OCI-LY1 (cell line): Measurements from ENCODE around the gene NDUFAF8.

Source experiments
- H2AFZ ChIP-seq: fragments of 200-600 bp; sonication (generic), shearing (Covaris generic); 2 replicates; pipeline ENCODE4 v1.6.0; 2014; ENCODE audit warnings: antibody characterized with exemption, mild to moderate bottlenecking, low read length
- H3F3A ChIP-seq: fragments of 200-600 bp; sonication (generic), shearing (Covaris generic); 2 replicates; pipeline ENCODE4 v1.6.0; 2014; ENCODE audit warnings: mild to moderate bottlenecking, antibody characterized with exemption, low read length, moderate library complexity; ENCODE audit not compliant: insufficient read depth
- H3K27ac ChIP-seq: fragments of 200-600 bp; sonication (generic); 2 replicates; pipeline ENCODE4 v1.5.1; 2014; ENCODE audit warnings: low read length, mixed run types, mild to moderate bottlenecking, low read depth; ENCODE audit not compliant: poor library complexity, severe bottlenecking
- H3K27me3 ChIP-seq: fragments of 200-600 bp; sonication (generic); 2 replicates; pipeline ENCODE4 v1.6.0; 2014; ENCODE audit warnings: antibody characterized with exemption, mild to moderate bottlenecking, low read length, moderate library complexity; ENCODE audit not compliant: insufficient read depth
- H3K36me3 ChIP-seq: fragments of 200-600 bp; sonication (generic); 2 replicates; pipeline ENCODE4 v1.6.1; 2014; ENCODE audit warnings: mild to moderate bottlenecking, antibody characterized with exemption, low read length, moderate library complexity, mixed read lengths; ENCODE audit not compliant: insufficient read depth
- H3K4me1 ChIP-seq: fragments of 200-600 bp; sonication (generic); 2 replicates; pipeline ENCODE4 v1.5.1; 2014; ENCODE audit warnings: mild to moderate bottlenecking, low read length, moderate library complexity; ENCODE audit not compliant: insufficient read depth, severe bottlenecking
- H3K4me2 ChIP-seq: fragments of 200-600 bp; sonication (generic), shearing (Covaris generic); 2 replicates; pipeline ENCODE4 v1.6.1; 2014; ENCODE audit warnings: low read length
- H3K4me3 ChIP-seq: fragments of 200-600 bp; sonication (generic); 2 replicates; pipeline ENCODE4 v1.5.1; 2014; ENCODE audit warnings: low read length, low read depth, mild to moderate bottlenecking, mixed read lengths; ENCODE audit not compliant: poor library complexity, severe bottlenecking
- H3K79me2 ChIP-seq: fragments of 200-600 bp; shearing (Covaris generic); 2 replicates; pipeline ENCODE4 v1.6.1; 2016; ENCODE audit warnings: mixed run types, low read length, mixed read lengths; ENCODE audit not compliant: insufficient read depth
- H3K9ac ChIP-seq: fragments of 200-600 bp; sonication (generic), shearing (Covaris generic); 2 replicates; pipeline ENCODE4 v1.6.1; 2014; ENCODE audit warnings: mild to moderate bottlenecking, low read length, mixed read lengths
- H3K9me2 ChIP-seq: fragments of 200-600 bp; sonication (generic), shearing (Covaris generic); 2 replicates; pipeline ENCODE4 v1.6.1; 2014; ENCODE audit warnings: low read depth, mild to moderate bottlenecking, low read length, mixed read lengths
- H3K9me3 ChIP-seq: fragments of 200-600 bp; shearing (Covaris generic); 2 replicates; pipeline ENCODE4 v1.6.1; 2014; ENCODE audit warnings: low read length, mixed read lengths
- H4K20me1 ChIP-seq: fragments of 200-600 bp; sonication (generic), shearing (Covaris generic); 2 replicates; pipeline ENCODE4 v1.6.0; 2016; ENCODE audit warnings: mild to moderate bottlenecking, low read length; ENCODE audit not compliant: insufficient read depth
- EZH2 ChIP-seq: fragments of 200-600 bp; sonication (generic), shearing (Covaris generic); IDR thresholded peaks from 2 replicates; pipeline ENCODE4 v1.8.0; 2017; ENCODE audit warnings: borderline replicate concordance, mixed run types, mild to moderate bottlenecking, antibody characterized with exemption, low read length, moderate library complexity, mixed read lengths
- TF ChIP-seq, protein P1 (sequence below): fragments of 200-600 bp; sonication (generic), shearing (Covaris generic); IDR thresholded peaks from 2 replicates; pipeline ENCODE4 v1.5.1; 2017; ENCODE audit warnings: mild to moderate bottlenecking, antibody characterized with exemption, low read length, moderate library complexity, mixed read lengths

The NDUFAF8 gene

GRCh38 chr17:81232616-81233241, 6.4 kb upstream of the NDUFAF8 start:
- Histone ChIP-seq H3K36me3 (peaks cover 23% of the 10 kb centered on the region), H3K9me2 (no peaks in the 10 kb centered on the region), H3K27me3 (no peaks in the 10 kb centered on the region), H3F3A (no peaks in the 10 kb centered on the region), H3K4me3 (no peak overlapping the region), H3K9ac (no peak overlapping the region), H4K20me1 (no peaks in the 10 kb centered on the region), H2AFZ (no peak overlapping the region), H3K27ac (no peak overlapping the region), H3K4me2 (no peak overlapping the region), H3K9me3 (no peaks in the 10 kb centered on the region), H3K4me1 (peaks cover 4% of the 10 kb centered on the region), H3K79me2 (no peaks in the 10 kb centered on the region)
- TF ChIP-seq, protein P1, sequence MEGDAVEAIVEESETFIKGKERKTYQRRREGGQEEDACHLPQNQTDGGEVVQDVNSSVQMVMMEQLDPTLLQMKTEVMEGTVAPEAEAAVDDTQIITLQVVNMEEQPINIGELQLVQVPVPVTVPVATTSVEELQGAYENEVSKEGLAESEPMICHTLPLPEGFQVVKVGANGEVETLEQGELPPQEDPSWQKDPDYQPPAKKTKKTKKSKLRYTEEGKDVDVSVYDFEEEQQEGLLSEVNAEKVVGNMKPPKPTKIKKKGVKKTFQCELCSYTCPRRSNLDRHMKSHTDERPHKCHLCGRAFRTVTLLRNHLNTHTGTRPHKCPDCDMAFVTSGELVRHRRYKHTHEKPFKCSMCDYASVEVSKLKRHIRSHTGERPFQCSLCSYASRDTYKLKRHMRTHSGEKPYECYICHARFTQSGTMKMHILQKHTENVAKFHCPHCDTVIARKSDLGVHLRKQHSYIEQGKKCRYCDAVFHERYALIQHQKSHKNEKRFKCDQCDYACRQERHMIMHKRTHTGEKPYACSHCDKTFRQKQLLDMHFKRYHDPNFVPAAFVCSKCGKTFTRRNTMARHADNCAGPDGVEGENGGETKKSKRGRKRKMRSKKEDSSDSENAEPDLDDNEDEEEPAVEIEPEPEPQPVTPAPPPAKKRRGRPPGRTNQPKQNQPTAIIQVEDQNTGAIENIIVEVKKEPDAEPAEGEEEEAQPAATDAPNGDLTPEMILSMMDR: no peak
- TF ChIP-seq EZH2: no peak

DNA sequence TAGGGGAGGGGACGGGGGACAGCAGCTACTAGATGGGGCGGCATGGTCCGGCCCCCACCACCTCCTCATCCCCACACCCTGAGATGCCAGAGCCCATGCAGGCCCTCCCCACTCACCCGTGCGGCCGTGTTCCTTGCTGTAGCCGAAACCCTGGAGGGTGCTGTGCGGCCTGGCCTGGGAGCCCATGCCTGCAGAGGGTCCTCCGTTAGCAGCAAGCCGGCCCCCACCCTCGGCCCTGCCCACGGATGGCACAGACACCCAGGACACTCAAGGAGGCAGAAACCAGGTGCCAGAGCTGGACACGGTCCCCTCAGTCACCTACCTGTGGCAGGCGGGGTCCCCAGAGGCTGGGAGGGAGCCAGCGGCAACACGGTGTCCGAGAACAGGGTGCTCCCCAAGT, 5.8 kb upstream of the NDUFAF8 start:
- Histone ChIP-seq H3K27ac (no peak overlapping the region), H4K20me1 (no peaks in the 10 kb centered on the region), H3F3A (no peaks in the 10 kb centered on the region), H3K9me2 (no peaks in the 10 kb centered on the region), H3K4me2 (no peak overlapping the region), H3K36me3 (peaks cover 23% of the 10 kb centered on the region), H3K4me1 (peaks cover 10% of the 10 kb centered on the region), H3K9me3 (no peaks in the 10 kb centered on the region), H3K79me2 (no peaks in the 10 kb centered on the region), H3K9ac (no peak overlapping the region), H3K4me3 (no peak overlapping the region), H2AFZ (no peak overlapping the region), H3K27me3 (no peaks in the 10 kb centered on the region)
- no peak for TF ChIP-seq EZH2
- TF ChIP-seq, protein P1: no peak

DNA sequence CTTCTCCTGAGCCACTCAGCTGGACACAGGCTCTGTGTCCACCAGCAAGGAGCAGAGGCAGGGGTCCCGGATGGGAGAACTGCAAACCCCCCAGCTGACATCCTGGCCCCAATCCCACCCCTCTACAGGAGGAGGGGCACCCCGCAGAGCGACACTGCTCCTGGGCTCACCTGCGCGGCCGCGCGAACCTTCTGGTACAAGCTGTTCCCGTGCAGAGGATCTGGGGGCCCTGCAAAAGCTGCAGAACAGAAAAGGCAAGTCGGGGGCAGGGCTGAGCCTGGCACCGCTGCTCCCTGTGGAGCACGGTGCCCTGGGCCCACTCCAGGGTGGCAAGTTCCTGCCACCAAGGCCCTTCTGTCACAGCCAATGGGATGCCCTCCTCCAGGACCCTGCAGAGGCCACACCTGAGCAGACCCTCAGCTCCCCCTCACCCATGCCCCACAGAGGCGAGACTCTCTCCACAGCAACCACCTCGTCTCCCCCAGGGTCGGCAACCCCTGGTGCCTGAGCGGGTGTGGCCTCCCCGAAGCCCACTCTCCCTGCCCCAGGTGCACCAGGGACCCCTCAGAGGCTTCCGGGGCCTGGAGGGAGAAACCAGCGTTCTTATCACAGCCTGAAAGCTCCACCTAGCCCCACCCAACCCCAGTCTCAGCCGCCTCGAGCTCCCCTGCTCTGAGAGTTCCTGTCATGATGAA, 5.2 kb upstream of the NDUFAF8 start:
- Histone ChIP-seq H3K4me1 (peaks cover 11% of the 10 kb centered on the region), H3K27me3 (no peaks in the 10 kb centered on the region), H3K36me3 (peaks cover 23% of the 10 kb centered on the region), H2AFZ (no peak overlapping the region), H3F3A (no peaks in the 10 kb centered on the region), H3K9me2 (no peaks in the 10 kb centered on the region), H3K79me2 (no peaks in the 10 kb centered on the region), H3K9me3 (no peaks in the 10 kb centered on the region), H3K4me2 (no peak overlapping the region), H3K27ac (no peak overlapping the region), H3K4me3 (no peak overlapping the region), H3K9ac (no peak overlapping the region), H4K20me1 (no peaks in the 10 kb centered on the region)
- TF ChIP-seq EZH2: no peak
- TF ChIP-seq, protein P1: no peak
